H9 (cell line): ENCODE results near the gene C20orf202. TPM values are rescaled to one million over a fixed set of nuclear protein-coding genes. Genes with fewer than 3 reads are reported as not detected.

ENCODE experiments used
- DNase-seq: peaks from one replicate; pipeline ENCODE4 v3.0.0-alpha.2; 2017
- H2AFZ ChIP-seq: one replicate; pipeline ENCODE4 v1.6.1; 2013; ENCODE audit warnings: mild to moderate bottlenecking, low read length, control low read depth, moderate library complexity
- H2AK5ac ChIP-seq: 2 replicates; pipeline ENCODE4 v1.6.1; 2013; ENCODE audit warnings: low read length, control low read depth, mixed read lengths; ENCODE audit not compliant: insufficient read length
- H2BK120ac ChIP-seq: one replicate; pipeline ENCODE4 v1.6.1; 2013; ENCODE audit warnings: low read depth, mild to moderate bottlenecking, low read length, control low read depth, inconsistent platforms; ENCODE audit not compliant: poor library complexity, severe bottlenecking
- H2BK12ac ChIP-seq: 2 replicates; pipeline ENCODE4 v1.6.1; 2013; ENCODE audit warnings: low read length, control low read depth, mixed read lengths, low read depth; ENCODE audit not compliant: insufficient read length
- H2BK15ac ChIP-seq: 2 replicates; pipeline ENCODE4 v1.6.1; 2013; ENCODE audit warnings: low read depth, low read length, control low read depth
- H2BK20ac ChIP-seq: one replicate; pipeline ENCODE4 v1.6.1; 2013; ENCODE audit warnings: low read depth, mild to moderate bottlenecking, low read length, control low read depth, inconsistent platforms; ENCODE audit not compliant: poor library complexity, severe bottlenecking
- H2BK5ac ChIP-seq: 2 replicates; pipeline ENCODE4 v1.6.1; 2013; ENCODE audit warnings: low read length, control low read depth, mixed read lengths; ENCODE audit not compliant: insufficient read length
- H3K14ac ChIP-seq: 2 replicates; pipeline ENCODE4 v1.6.1; 2013; ENCODE audit warnings: low read length, control low read depth; ENCODE audit not compliant: insufficient read depth
- H3K18ac ChIP-seq: 2 replicates; pipeline ENCODE4 v1.6.1; 2013; ENCODE audit warnings: low read depth, mild to moderate bottlenecking, mixed read lengths, low read length, control low read depth; ENCODE audit not compliant: insufficient read length
- H3K23ac ChIP-seq: 2 replicates; pipeline ENCODE4 v1.6.1; 2013; ENCODE audit warnings: low read length, control low read depth, mixed read lengths, low read depth; ENCODE audit not compliant: insufficient read length
- H3K23me2 ChIP-seq: 2 replicates; pipeline ENCODE4 v1.6.1; 2013; ENCODE audit warnings: low read depth, mild to moderate bottlenecking, mixed read lengths, low read length, control low read depth; ENCODE audit not compliant: insufficient read length, poor library complexity, severe bottlenecking
- H3K27ac ChIP-seq: 2 replicates; pipeline ENCODE4 v1.5.1; 2013; ENCODE audit warnings: low read length, control low read depth, mixed read lengths, low read depth; ENCODE audit not compliant: insufficient read length
- H3K27me3 ChIP-seq: 2 replicates; pipeline ENCODE4 v1.6.1; 2013; ENCODE audit warnings: low read length, control low read depth, inconsistent platforms; ENCODE audit not compliant: insufficient read depth
- H3K4ac ChIP-seq: 2 replicates; pipeline ENCODE4 v1.6.1; 2013; ENCODE audit warnings: low read depth, mild to moderate bottlenecking, control low read depth, inconsistent platforms, low read length, moderate library complexity
- H3K4me1 ChIP-seq: 2 replicates; pipeline ENCODE4 v1.6.1; 2013; ENCODE audit warnings: low read length, control low read depth, inconsistent platforms; ENCODE audit not compliant: insufficient read depth
- H3K4me2 ChIP-seq: 2 replicates; pipeline ENCODE4 v1.6.1; 2013; ENCODE audit warnings: low read length, control low read depth, mixed read lengths; ENCODE audit not compliant: insufficient read length, insufficient read depth
- H3K56ac ChIP-seq: 2 replicates; pipeline ENCODE4 v1.6.1; 2013; ENCODE audit warnings: low read depth, mild to moderate bottlenecking, mixed read lengths, low read length, control low read depth; ENCODE audit not compliant: insufficient read length
- H3K79me1 ChIP-seq: 2 replicates; pipeline ENCODE4 v1.6.1; 2013; ENCODE audit warnings: low read depth, mild to moderate bottlenecking, moderate library complexity, low read length, control low read depth, inconsistent platforms; ENCODE audit not compliant: insufficient read depth, poor library complexity, severe bottlenecking
- H3K79me2 ChIP-seq: 2 replicates; pipeline ENCODE4 v1.6.1; 2013; ENCODE audit warnings: low read length, control low read depth, inconsistent platforms; ENCODE audit not compliant: insufficient read depth
- H3K9ac ChIP-seq: 2 replicates; pipeline ENCODE4 v1.6.1; 2013; ENCODE audit warnings: low read length, control low read depth, mixed read lengths; ENCODE audit not compliant: insufficient read length; ENCODE audit errors: extremely low read depth
- H3K9me3 ChIP-seq: one replicate; pipeline ENCODE4 v1.6.1; 2013; ENCODE audit warnings: low read depth, low read length, inconsistent platforms; ENCODE audit not compliant: control insufficient read depth
- H3T11ph ChIP-seq: one replicate; pipeline ENCODE4 v1.6.1; 2013; ENCODE audit warnings: mild to moderate bottlenecking, low read length, control low read depth, inconsistent platforms
- H4K20me1 ChIP-seq: one replicate; pipeline ENCODE4 v1.6.1; 2013; ENCODE audit not compliant: control insufficient read depth, insufficient read length, insufficient read depth
- H4K5ac ChIP-seq: 2 replicates; pipeline ENCODE4 v1.6.1; 2013; ENCODE audit warnings: low read depth, mild to moderate bottlenecking, mixed read lengths, low read length, control low read depth; ENCODE audit not compliant: insufficient read length
- H4K8ac ChIP-seq: replicated peaks from 2 replicates; pipeline ENCODE4 v1.6.1; 2013; ENCODE audit warnings: low read length, control low read depth, mixed read lengths, low read depth; ENCODE audit not compliant: insufficient read length
- H4K91ac ChIP-seq: 2 replicates; pipeline ENCODE4 v1.6.1; 2013; ENCODE audit warnings: low read depth, mild to moderate bottlenecking, moderate library complexity, mixed read lengths, low read length, control low read depth; ENCODE audit not compliant: insufficient read length
- H3K27ac Mint-ChIP-seq, 3 experiments: 2 replicates in 2 of 3; 3 replicates in 1 of 3; pipeline ENCODE4 v1.8.0; 2020 to 2021; ENCODE audit warnings: mixed read lengths in 3 of 3, mild to moderate bottlenecking in 1 of 3, moderate library complexity in 1 of 3
- H3K27me3 Mint-ChIP-seq: 2 replicates; pipeline ENCODE4 v1.8.0; 2021; ENCODE audit warnings: low read depth, mild to moderate bottlenecking, moderate library complexity, mixed read lengths
- H3K36me3 Mint-ChIP-seq, 3 experiments: 2 replicates in 2 of 3; 3 replicates in 1 of 3; pipeline ENCODE4 v1.8.0; 2020 to 2021; ENCODE audit warnings: low read depth in 3 of 3, mixed read lengths in 3 of 3; ENCODE audit not compliant: insufficient read depth in 1 of 3
- H3K4me1 Mint-ChIP-seq, 2 experiments: 2 replicates each; pipeline ENCODE4 v1.8.0; 2020; ENCODE audit warnings: mixed read lengths in 2 of 2
- H3K4me3 Mint-ChIP-seq, 2 experiments: 2 replicates in 1 of 2; 3 replicates in 1 of 2; pipeline ENCODE4 v1.8.0; 2020 to 2021; ENCODE audit warnings: mild to moderate bottlenecking in 2 of 2, mixed read lengths in 2 of 2, moderate library complexity in 1 of 2
- H3K9me3 Mint-ChIP-seq, 2 experiments: 2 replicates in 1 of 2; 3 replicates in 1 of 2; pipeline ENCODE4 v1.8.0; 2020; ENCODE audit warnings: mild to moderate bottlenecking in 2 of 2, mixed read lengths in 2 of 2, moderate library complexity in 1 of 2
- WGBS: extraction: QIAGEN DNeasy Blood & Tissue Kit; methylation state at CpG from one replicate; pipeline ENCODE4 v1.1.7; 2013; ENCODE audit warnings: missing lambda C conversion rate, low lambda C conversion rate, mixed read lengths; ENCODE audit not compliant: insufficient read length; ENCODE audit errors: extremely low coverage; 5-methylcytosine and 5-hydroxymethylcytosine counted together
- total RNA-seq: library from RNA; stranded (reverse); gene quantifications from 2 replicates; pipeline ENCODE4 v1.2.1, GENCODE V29; 2021
- TF ChIP-seq, protein P1 (sequence below): fragments of 200-600 bp; sonication (generic); conservative IDR thresholded peaks from 3 replicates; pipeline ENCODE4 v1.8.0; 2021; ENCODE audit warnings: antibody characterized with exemption, mild to moderate bottlenecking

The C20orf202 gene
- total RNA-seq, 1 experiment from 2014 or later: 0.13 TPM

DNA sequence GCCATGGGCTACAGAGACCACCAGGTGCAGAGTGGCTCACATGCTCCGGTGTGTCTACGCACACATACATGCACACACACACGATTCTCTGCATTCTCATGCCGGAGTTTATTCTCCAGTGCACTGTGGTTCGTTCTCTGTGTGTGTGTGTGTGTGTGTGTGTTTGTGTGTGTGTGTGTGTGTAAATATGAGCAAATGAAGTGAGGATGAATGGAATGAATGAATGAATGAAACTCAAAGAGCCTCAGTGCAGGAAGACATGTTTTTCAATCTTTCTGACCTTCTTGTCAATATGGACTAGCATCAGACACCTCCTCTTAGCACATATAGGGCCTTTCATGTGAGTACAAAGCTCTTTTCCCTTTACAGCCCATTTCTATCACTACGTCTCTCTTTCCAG lies 20.1 kb upstream of the C20orf202 start:
- Histone ChIP-seq H3K4ac (no peak overlapping the region), H2BK20ac (no peak overlapping the region)
- peak overlapping the region in 1 of 3 experiments; percentile 42; a peak in 1 of 7 replicates for H3K27ac Mint-ChIP-seq

More for the DNA sequence above, 20.1 kb upstream of the C20orf202 start:
- Mint-ChIP-seq H3K27me3 (peaks cover 37% of the 10 kb centered on the region), H3K9me3 (no peaks in the 10 kb centered on the region; a peak in 2 of 5 replicates), H3K36me3 (peaks cover 0 to 5% (median 4%) of the 10 kb centered on the region in 3 experiments; a peak in 2 of 7 replicates), H3K4me3 (no peak overlapping the region; a peak in 1 of 5 replicates), H3K4me1 (peaks cover 18 to 21% of the 10 kb centered on the region in 2 experiments)
- no peak overlapping the region for H4K5ac ChIP-seq
- no peak overlapping the region for H4K8ac ChIP-seq
- H3K9ac ChIP-seq: no peak overlapping the region
- no peaks in the 10 kb centered on the region for H3K79me2 ChIP-seq
- no peak overlapping the region for H3K14ac ChIP-seq
- no peak overlapping the region for H2BK5ac ChIP-seq
- H2BK15ac ChIP-seq: no peak overlapping the region
- H3K23me2 ChIP-seq: peaks cover 4% of the 10 kb centered on the region
- no peak overlapping the region for H2AFZ ChIP-seq
- H3K27me3 ChIP-seq: peaks cover 16% of the 10 kb centered on the region; the same call in 1 of the 2 replicates
- peaks cover 9% of the 10 kb centered on the region; the same call in 1 of the 2 replicates for H3K4me1 ChIP-seq
- no peak overlapping the region for H2AK5ac ChIP-seq
- no peak overlapping the region for H3K18ac ChIP-seq
- H4K91ac ChIP-seq: no peak overlapping the region
- no peak overlapping the region for H3K4me2 ChIP-seq
- no peak overlapping the region for H2BK120ac ChIP-seq
- no peaks in the 10 kb centered on the region for H4K20me1 ChIP-seq
- H3T11ph ChIP-seq: no peak overlapping the region
- TF ChIP-seq, protein P1, sequence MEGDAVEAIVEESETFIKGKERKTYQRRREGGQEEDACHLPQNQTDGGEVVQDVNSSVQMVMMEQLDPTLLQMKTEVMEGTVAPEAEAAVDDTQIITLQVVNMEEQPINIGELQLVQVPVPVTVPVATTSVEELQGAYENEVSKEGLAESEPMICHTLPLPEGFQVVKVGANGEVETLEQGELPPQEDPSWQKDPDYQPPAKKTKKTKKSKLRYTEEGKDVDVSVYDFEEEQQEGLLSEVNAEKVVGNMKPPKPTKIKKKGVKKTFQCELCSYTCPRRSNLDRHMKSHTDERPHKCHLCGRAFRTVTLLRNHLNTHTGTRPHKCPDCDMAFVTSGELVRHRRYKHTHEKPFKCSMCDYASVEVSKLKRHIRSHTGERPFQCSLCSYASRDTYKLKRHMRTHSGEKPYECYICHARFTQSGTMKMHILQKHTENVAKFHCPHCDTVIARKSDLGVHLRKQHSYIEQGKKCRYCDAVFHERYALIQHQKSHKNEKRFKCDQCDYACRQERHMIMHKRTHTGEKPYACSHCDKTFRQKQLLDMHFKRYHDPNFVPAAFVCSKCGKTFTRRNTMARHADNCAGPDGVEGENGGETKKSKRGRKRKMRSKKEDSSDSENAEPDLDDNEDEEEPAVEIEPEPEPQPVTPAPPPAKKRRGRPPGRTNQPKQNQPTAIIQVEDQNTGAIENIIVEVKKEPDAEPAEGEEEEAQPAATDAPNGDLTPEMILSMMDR: no peak
- WGBS: no CpG with 5 or more reads among the region's 6 CpGs
- no peak for DNase-seq
- no peak overlapping the region for H3K23ac ChIP-seq
- no peak overlapping the region for H2BK12ac ChIP-seq
- H3K27ac ChIP-seq: no peak overlapping the region
- H3K79me1 ChIP-seq: no peaks in the 10 kb centered on the region
- H3K56ac ChIP-seq: no peak overlapping the region
- no peaks in the 10 kb centered on the region for H3K9me3 ChIP-seq
